Suprapubic skin (tissue), 3 donors: ENCODE data around the gene ITLN1.

Source experiments
- CTCF ChIP-seq, 2 donors: fragments of 200-600 bp in 1 of 2; fragments of 450-650 bp in 1 of 2; sonication (generic) in 1 of 2; IDR thresholded peaks; one replicate each; pipeline ENCODE4 v1.5.1; 2016 to 2019; ENCODE audit warnings: antibody characterized with exemption in 2 of 2, mild to moderate bottlenecking in 1 of 2, moderate library complexity in 1 of 2
- EP300 ChIP-seq: sonication (generic); formaldehyde crosslinking; IDR thresholded peaks from one replicate; pipeline ENCODE4 v1.6.1; 2017; ENCODE audit warnings: antibody characterized with exemption

- TF ChIP-seq CTCF (IDR thresholded peaks at IDR 0.05) (no peak), EP300 (no peak)
Observed at GRCh38 chr1:160859166-160859565, 25.8 kb downstream of the ITLN1 start.
